Tibial nerve (tissue), 4 donors: ENCODE results near the gene POP7.
"Not testable (repeated sequence)": the region's sequence is repeated elsewhere in the genome, so short reads cannot be mapped to it uniquely, and the experiment has no call there.

Source experiments
- EP300 ChIP-seq, 2 donors: sonication (generic); formaldehyde crosslinking; IDR thresholded peaks; one replicate each; pipeline ENCODE4 v1.6.1; 2017; ENCODE audit warnings: antibody characterized with exemption in 2 of 2, mild to moderate bottlenecking in 1 of 2
- POLR2A ChIP-seq, 2 donors: fragments of 450-650 bp; IDR thresholded peaks; one replicate each; pipeline ENCODE4 v1.6.1; 2017; ENCODE audit warnings: antibody characterized with exemption in 2 of 2, mild to moderate bottlenecking in 2 of 2, moderate library complexity in 2 of 2
- TF ChIP-seq, protein P1 (sequence below), 5 experiments: fragments of 200-600 bp in 3 of 5; fragments of 450-650 bp in 2 of 5; sonication (generic) in 3 of 5; IDR thresholded peaks; one replicate each; pipeline ENCODE4 v1.5.1; 2016 to 2019; ENCODE audit warnings: antibody characterized with exemption in 5 of 5, mild to moderate bottlenecking in 3 of 5, moderate library complexity in 2 of 5

- not testable (repeated sequence) for TF ChIP-seq POLR2A, EP300 (IDR thresholded peaks at IDR 0.05)
- TF ChIP-seq, protein P1, sequence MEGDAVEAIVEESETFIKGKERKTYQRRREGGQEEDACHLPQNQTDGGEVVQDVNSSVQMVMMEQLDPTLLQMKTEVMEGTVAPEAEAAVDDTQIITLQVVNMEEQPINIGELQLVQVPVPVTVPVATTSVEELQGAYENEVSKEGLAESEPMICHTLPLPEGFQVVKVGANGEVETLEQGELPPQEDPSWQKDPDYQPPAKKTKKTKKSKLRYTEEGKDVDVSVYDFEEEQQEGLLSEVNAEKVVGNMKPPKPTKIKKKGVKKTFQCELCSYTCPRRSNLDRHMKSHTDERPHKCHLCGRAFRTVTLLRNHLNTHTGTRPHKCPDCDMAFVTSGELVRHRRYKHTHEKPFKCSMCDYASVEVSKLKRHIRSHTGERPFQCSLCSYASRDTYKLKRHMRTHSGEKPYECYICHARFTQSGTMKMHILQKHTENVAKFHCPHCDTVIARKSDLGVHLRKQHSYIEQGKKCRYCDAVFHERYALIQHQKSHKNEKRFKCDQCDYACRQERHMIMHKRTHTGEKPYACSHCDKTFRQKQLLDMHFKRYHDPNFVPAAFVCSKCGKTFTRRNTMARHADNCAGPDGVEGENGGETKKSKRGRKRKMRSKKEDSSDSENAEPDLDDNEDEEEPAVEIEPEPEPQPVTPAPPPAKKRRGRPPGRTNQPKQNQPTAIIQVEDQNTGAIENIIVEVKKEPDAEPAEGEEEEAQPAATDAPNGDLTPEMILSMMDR (IDR thresholded peaks at IDR 0.05) = not testable (repeated sequence)
These were observed 43.6 kb upstream of the POP7 start for GRCh38 chr7:100662194-100662776.
